Raji (cell line): ENCODE results near the gene C6orf132.

Experiments used
- POLR2A ChIP-seq: IDR thresholded peaks from 2 replicates; pipeline ENCODE4 v1.6.1; 2011; ENCODE audit warnings: low read depth, low read length, control low read depth; ENCODE audit not compliant: insufficient read depth

The C6orf132 gene

DNA sequence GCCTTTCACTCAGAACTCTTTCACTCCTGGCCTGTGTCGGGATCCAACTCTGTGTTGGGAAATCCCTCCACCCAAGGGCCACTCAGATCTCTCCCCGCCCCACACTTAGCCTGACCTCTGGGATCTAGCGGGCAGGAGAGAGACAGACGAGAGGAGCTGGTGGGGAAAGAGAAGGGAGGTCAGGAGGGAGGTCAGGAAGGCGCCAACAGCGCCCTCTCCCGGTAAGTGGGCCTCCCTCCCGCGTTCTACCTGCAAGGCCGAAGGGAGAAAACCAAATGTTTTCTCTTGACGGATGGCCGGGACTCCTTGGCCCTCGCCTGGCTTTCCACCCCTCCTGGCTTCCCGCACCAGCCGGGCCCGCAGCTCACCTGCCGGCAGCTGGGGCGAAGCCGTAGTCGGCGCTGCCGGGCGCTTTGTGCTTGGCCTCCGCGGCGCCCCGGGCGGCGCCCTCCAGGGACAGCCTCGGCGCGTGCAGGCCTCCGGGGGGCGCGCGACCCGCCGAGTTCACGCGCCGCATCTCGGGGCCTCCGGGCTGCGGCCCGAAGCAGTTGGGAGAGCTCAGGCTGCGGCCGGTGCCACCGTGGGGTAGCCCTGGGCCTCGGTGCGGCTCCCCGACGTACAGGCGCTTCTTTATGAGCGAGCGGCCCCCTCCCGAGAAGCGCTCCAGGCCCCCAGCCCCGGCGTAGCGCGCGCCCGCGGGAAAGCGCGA lies 38.2 kb downstream of the C6orf132 start:
- TF ChIP-seq POLR2A, result no peak

DNA sequence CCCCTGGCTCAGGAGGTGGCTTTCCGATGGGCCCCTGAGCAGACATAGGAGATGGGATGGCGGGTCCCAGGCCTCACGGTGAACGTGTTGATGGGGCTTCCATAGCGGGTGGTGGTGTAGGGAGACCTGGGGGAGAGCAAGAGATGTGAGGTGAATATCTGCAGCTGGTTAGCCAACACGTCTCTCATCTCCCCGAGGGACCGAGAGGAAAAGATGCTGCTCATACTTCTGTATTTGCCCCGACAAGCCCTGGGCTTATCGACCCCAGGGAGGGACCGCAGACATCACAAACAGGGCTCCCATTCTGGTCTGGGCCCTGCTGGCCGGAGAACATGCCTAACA lies 38.7 kb downstream of the C6orf132 start:
- TF ChIP-seq POLR2A, result no peak

- no peak for TF ChIP-seq POLR2A
Measured at GRCh38 chr6:42103216-42103615, 39.2 kb downstream of the C6orf132 start.

- no peak for TF ChIP-seq POLR2A
Measured at GRCh38 chr6:42101186-42101657, 41.2 kb downstream of the C6orf132 start.

- no peak for TF ChIP-seq POLR2A
Measured at GRCh38 chr6:42100029-42100901, 42.2 kb downstream of the C6orf132 start.

GRCh38 chr6:42099340-42100028 lies 42.9 kb downstream of the C6orf132 start:
- TF ChIP-seq POLR2A, result no peak

DNA sequence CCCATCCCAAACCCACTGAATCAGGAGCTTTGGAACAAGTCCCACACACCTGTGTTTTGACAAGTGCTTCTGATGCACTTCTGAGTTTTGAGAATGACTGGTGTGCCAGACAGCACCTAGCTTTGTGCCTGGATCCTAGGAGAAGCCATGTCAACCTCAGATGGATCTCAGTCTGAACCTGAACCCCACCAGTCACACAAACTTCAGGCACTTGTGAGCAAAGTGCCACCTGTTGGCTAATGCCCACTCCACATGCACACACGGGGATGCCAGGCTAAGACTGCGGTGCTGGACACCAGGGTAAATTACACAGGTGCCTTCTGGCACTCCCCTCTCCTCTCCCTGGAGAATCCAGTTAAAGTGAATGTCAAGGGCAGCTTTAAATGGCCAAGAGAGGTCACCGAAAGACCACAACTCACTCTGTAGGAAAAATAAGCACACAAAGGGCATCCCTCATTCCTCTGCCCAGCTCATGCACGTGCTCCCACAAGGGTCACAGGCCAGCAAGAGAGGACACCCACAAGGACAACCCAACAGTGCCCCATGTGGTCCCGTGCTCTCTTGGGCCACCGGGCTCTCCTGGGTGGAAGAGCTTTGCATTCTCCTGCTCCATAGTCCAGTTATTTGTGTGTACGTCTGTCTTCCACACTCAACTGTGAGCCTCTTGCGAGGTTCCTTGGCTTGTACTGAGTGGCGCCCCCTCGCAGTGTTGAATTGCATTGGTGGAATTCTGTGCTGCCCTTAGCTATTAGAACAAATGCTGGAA lies 46.5 kb downstream of the C6orf132 start:
- TF ChIP-seq POLR2A, result no peak

DNA sequence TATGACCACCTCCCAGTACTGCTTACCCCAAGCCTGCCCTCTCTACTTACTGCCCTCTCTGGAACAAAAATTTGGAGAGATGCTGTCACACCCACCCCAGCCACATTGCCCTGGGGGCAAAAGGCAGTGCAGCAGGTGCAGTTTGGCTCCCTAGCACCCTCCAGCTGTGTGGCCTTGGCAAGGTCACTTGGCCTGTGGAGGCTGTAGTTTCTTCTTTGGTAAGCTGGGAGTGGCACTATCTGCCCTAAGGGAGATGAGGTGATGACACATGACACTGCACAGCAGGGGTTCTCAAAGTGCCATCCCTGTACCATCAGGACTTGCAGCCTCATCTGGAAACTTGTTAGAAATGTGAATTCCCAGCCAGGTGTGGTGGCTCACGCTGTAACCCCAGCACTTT lies 47.3 kb downstream of the C6orf132 start:
- no peak for TF ChIP-seq POLR2A

GRCh38 chr6:42093582-42094329 lies 48.7 kb downstream of the C6orf132 start:
- no peak for TF ChIP-seq POLR2A

DNA sequence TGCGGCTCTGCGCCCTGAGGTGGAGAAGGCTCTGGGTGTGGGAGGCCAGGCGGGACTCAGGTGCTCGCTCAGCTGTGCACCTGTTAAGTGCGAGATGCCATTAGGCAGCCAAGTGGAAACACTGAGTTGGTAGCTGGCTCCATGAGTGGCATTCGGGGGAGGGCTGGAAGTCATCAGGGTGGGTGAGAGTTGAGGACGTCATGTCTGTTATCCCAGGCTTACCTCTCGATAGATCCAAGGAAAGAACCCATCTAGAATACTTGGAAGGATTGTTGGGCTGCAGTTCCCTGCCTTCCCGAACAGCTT lies 50.7 kb downstream of the C6orf132 start:
- TF ChIP-seq POLR2A, result no peak

DNA sequence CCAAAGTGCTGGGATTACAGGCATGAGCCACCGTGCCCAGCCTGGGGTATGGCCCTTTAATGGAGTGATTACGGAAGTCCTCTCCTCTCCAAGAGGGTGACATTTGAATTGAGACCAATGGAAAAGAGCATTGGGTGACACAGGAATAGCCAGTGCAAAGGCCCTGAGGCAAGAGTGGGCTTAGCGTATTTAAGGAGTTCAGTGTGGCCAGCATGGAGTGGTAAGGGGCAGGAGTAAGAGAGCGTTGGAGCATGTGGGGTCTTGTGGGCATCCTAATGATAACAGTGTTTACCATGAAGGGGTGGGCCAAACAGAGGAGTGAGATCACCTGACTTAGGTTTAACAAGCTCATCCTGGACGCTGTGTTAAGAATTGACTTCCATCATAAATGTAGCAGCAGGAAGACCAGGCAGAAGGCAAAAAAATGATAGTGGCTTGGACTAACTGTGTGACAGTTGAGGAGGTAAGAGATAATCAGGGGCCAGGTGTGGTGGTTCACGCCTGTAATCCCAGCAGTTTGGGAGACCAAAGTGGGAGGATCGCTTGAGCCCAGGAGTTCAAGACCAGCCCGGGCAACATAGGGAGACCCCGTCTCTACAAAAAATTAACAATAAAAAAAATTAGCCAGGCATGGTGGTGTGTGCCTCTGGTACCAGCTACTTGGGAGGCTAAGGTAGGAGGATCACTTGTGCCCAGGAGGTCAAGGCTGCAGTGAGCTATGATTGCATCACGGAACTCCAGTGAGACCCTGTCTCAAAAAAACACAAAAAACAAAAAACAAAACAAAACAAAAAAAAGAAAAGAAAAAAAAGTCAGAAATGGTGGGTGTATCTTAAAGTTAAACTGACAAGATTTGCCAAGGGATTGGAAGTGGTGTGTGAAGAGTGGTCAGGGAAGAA lies 51.4 kb downstream of the C6orf132 start:
- TF ChIP-seq POLR2A, result no peak

DNA sequence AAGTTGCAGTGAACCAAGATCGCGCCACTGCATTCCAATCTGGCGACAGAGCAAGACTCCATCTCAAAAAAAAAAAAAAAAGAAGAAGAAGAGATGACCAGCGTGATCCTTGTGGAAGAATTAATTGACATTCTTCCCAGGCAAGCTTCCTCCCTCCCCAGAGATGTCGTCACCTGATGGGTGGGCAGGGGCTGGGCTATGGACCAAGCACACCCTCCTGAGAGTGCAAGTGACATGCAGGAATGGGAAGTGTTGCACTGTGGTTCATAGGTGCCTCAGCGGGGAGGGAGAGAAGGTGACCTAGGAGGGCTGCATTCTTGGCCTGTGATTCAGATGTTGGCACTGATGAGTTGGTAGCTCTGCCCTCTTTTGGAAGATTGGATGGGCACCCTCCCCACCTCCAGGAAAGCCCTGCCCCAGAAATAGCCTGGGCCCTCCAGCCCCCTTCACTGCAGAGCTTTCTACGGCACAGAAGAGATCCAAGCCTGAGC lies 54.3 kb downstream of the C6orf132 start:
- no peak for TF ChIP-seq POLR2A
